ENCODE results near the gene JSRP1.

- TF ChIP-seq POLR2A (IDR thresholded peaks at IDR 0.05): no peak
- no peak for TF ChIP-seq CTCF (IDR thresholded peaks at IDR 0.05)
Measured at GRCh38 chr19:2210206-2210605, 46.0 kb downstream of the JSRP1 start.
